Vagina (tissue), 2 donors: ENCODE results near the gene NOX1. TPM values are rescaled to one million over a fixed set of nuclear protein-coding genes. Genes with fewer than 3 reads are reported as not detected.
"Not testable (repeated sequence)": the region's sequence is repeated elsewhere in the genome, so short reads cannot be mapped to it uniquely, and the experiment has no call there.

Experiments
- DNase-seq, 2 donors: peaks; one replicate each; pipeline ENCODE4 v3.0.0-alpha.2; 2017; ENCODE audit errors: extremely low spot score in 2 of 2
- H3K27ac ChIP-seq: fragments of 200-600 bp; sonication (generic); one replicate; pipeline ENCODE4 v1.5.1; 2019
- H3K27me3 ChIP-seq: fragments of 200-600 bp; sonication (generic); one replicate; pipeline ENCODE4 v1.5.1; 2019
- H3K36me3 ChIP-seq, 2 donors: fragments of 200-600 bp; sonication (generic); one replicate each; pipeline ENCODE4 v1.5.1; 2017 to 2019
- H3K4me1 ChIP-seq: fragments of 200-600 bp; sonication (generic); one replicate; pipeline ENCODE4 v1.5.1; 2019
- H3K4me3 ChIP-seq, 2 donors: fragments of 200-600 bp; sonication (generic); 1 replicate in 1 of 2; 2 replicates in 1 of 2; pipeline ENCODE4 v1.5.1; 2016 to 2019
- H3K9me3 ChIP-seq: fragments of 200-600 bp; sonication (generic); one replicate; pipeline ENCODE4 v1.5.1; 2019
- POLR2A ChIP-seq, 2 donors: fragments of 450-650 bp; IDR thresholded peaks; one replicate each; pipeline ENCODE4 v1.6.1; 2017; ENCODE audit warnings: antibody characterized with exemption in 2 of 2, mild to moderate bottlenecking in 2 of 2, moderate library complexity in 2 of 2
- POLR2AphosphoS5 ChIP-seq, 2 donors: sonication (generic); formaldehyde crosslinking; IDR thresholded peaks; one replicate each; pipeline ENCODE4 v1.9.0; 2017; ENCODE audit warnings: antibody characterized with exemption in 2 of 2, mild to moderate bottlenecking in 2 of 2, low read depth in 1 of 2; ENCODE audit not compliant: insufficient read depth in 1 of 2
- intact Hi-C: fragments of 100-400 bp; cut with DNase I; formaldehyde crosslinking; loops from one replicate; pipeline ENCODE4 v1.15.1; 2023
- small RNA-seq: library from RNA; depleted of rRNA; stranded (forward); fragments of <200 nt; gene quantifications from one replicate; pipeline ENCODE3, GENCODE V24; 2016
- total RNA-seq: library from RNA; depleted of rRNA; stranded (reverse); fragments of >200 nt; gene quantifications from one replicate; pipeline ENCODE4 v1.2.3, GENCODE V29; 2016
- TF ChIP-seq, protein P1 (sequence below), 3 experiments: fragments of 450-650 bp in 2 of 3; fragments of 200-600 bp in 1 of 3; sonication (generic) in 1 of 3; IDR thresholded peaks; one replicate each; pipeline ENCODE4 v1.5.1; 2017 to 2019; ENCODE audit warnings: antibody characterized with exemption in 3 of 3, mild to moderate bottlenecking in 2 of 3, moderate library complexity in 2 of 3

The NOX1 gene
- total RNA-seq, 1 donor from 2014 or later = not detected

DNA sequence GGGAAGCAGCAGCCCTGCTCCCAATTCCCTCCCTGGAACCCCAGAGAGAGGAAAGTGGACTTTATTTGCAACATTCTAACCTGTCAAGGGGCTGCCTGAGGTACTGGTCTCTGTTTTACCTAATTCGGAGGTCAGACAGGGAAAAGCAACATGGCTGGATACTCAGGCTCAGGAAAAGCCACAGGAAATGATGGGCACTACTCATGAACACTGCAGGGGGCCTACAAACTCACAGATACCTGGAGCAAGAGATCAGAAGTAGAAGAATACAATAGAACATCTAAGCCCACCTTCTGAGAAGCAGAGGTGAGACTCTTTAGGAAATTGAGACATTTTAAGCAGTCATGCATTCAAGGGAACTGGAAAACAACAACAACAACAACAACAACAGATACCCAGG lies 69.4 kb downstream of the NOX1 start:
- no peaks in the 10 kb centered on the region for H3K4me1 ChIP-seq
- no peak overlapping the region for H3K4me3 ChIP-seq
- H3K27me3 ChIP-seq = no peaks in the 10 kb centered on the region
- no peak for DNase-seq
- intact Hi-C loops = no loop called here
- TF ChIP-seq POLR2AphosphoS5 (IDR thresholded peaks at IDR 0.05; ENCODE audit: insufficient read depth in 1 of 2, low read depth in 1 of 2) (no peak), POLR2A (IDR thresholded peaks at IDR 0.05) (no peak)
- TF ChIP-seq, protein P1, sequence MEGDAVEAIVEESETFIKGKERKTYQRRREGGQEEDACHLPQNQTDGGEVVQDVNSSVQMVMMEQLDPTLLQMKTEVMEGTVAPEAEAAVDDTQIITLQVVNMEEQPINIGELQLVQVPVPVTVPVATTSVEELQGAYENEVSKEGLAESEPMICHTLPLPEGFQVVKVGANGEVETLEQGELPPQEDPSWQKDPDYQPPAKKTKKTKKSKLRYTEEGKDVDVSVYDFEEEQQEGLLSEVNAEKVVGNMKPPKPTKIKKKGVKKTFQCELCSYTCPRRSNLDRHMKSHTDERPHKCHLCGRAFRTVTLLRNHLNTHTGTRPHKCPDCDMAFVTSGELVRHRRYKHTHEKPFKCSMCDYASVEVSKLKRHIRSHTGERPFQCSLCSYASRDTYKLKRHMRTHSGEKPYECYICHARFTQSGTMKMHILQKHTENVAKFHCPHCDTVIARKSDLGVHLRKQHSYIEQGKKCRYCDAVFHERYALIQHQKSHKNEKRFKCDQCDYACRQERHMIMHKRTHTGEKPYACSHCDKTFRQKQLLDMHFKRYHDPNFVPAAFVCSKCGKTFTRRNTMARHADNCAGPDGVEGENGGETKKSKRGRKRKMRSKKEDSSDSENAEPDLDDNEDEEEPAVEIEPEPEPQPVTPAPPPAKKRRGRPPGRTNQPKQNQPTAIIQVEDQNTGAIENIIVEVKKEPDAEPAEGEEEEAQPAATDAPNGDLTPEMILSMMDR (IDR thresholded peaks at IDR 0.05) = no peak
- H3K27ac ChIP-seq = no peak overlapping the region
- no peaks in the 10 kb centered on the region for H3K36me3 ChIP-seq
- no peaks in the 10 kb centered on the region for H3K9me3 ChIP-seq

GRCh38 chrX:100802843-100803242 lies 71.3 kb downstream of the NOX1 start:
- DNase-seq = no peak
- intact Hi-C loops = no loop called here
- H3K36me3 ChIP-seq = no peaks in the 10 kb centered on the region

GRCh38 chrX:100798484-100799214 lies 75.5 kb downstream of the NOX1 start:
- no peak for DNase-seq
- Histone ChIP-seq H3K27ac (no peak overlapping the region), H3K36me3 (no peaks in the 10 kb centered on the region), H3K4me3 (no peak overlapping the region), H3K9me3 (no peaks in the 10 kb centered on the region), H3K4me1 (no peaks in the 10 kb centered on the region), H3K27me3 (no peaks in the 10 kb centered on the region)
- intact Hi-C loops = no loop called here
- TF ChIP-seq POLR2AphosphoS5 (IDR thresholded peaks at IDR 0.05; ENCODE audit: insufficient read depth in 1 of 2, low read depth in 1 of 2) = no peak
- no peak for TF ChIP-seq POLR2A (IDR thresholded peaks at IDR 0.05)
- TF ChIP-seq, protein P1 (IDR thresholded peaks at IDR 0.05) = no peak

More at GRCh38 chrX:100802843-100803242, 71.3 kb downstream of the NOX1 start:
- H3K27me3 ChIP-seq = no peaks in the 10 kb centered on the region
- no peak overlapping the region for H3K27ac ChIP-seq
- TF ChIP-seq, protein P1 (IDR thresholded peaks at IDR 0.05) = no peak
- no peak for TF ChIP-seq POLR2A (IDR thresholded peaks at IDR 0.05)
- no peak for TF ChIP-seq POLR2AphosphoS5 (IDR thresholded peaks at IDR 0.05; ENCODE audit: insufficient read depth in 1 of 2, low read depth in 1 of 2)
- H3K4me3 ChIP-seq = no peak overlapping the region
- H3K4me1 ChIP-seq = no peaks in the 10 kb centered on the region
- H3K9me3 ChIP-seq = no peaks in the 10 kb centered on the region

DNA sequence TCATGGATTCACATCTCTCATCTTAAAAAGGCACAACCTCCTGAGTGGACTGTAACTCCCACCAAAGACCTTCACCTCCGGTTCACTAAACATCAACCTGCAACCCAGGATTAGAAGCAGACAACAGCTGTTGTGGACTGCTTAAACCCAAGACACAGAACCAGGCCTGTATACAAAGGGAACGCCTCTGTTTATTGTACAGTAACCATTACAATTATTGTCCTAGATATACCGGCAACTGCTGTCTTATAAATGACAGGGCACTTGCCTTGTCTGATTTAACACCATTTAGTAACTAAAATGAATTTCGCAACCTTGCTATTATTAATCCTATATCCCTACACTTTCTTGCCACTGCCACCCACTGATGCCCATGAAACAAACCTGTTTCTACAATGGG lies 76.8 kb downstream of the NOX1 start:
- Histone ChIP-seq H3K27ac (no peak overlapping the region), H3K9me3 (no peaks in the 10 kb centered on the region), H3K27me3 (no peaks in the 10 kb centered on the region), H3K4me3 (no peak overlapping the region), H3K4me1 (no peaks in the 10 kb centered on the region), H3K36me3 (no peaks in the 10 kb centered on the region)
- TF ChIP-seq POLR2A (IDR thresholded peaks at IDR 0.05) = no peak
- TF ChIP-seq, protein P1 (IDR thresholded peaks at IDR 0.05) = no peak
- no peak for TF ChIP-seq POLR2AphosphoS5 (IDR thresholded peaks at IDR 0.05; ENCODE audit: insufficient read depth in 1 of 2, low read depth in 1 of 2)
- DNase-seq = no peak
- intact Hi-C loops = no loop called here

DNA sequence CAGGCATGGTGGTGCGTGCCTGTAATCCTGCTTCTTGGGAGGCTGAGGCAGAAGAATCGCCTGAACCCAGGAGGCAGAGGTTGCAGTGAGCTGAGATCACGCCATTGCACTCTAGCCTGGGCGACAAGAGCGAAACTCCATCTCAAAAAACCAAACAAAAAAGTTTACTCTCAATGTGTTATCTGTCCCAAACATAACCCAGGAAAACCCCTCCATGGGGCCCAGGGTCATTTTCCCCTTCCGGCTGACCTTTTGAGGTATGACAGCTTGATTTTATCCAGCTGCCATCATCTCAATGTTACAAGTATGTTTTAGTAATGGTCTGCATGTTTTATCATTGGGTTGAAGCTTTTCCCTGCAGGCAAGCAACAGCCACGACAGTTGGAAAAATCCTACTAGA lies 77.8 kb downstream of the NOX1 start:
- intact Hi-C loops, DNase-seq, H3K27ac ChIP-seq, H3K4me1 ChIP-seq, H3K27me3 ChIP-seq, H3K36me3 ChIP-seq, H3K4me3 ChIP-seq, H3K9me3 ChIP-seq: not testable (repeated sequence)

Small RNAs within 50 kb of the gene (small RNA-seq; reads per million reads assigned to genes)
- gene RF00411 = not detected

Other genes starting within 250 kb of the NOX1 start
- gene TSPAN6, start 237.6 kb downstream of the NOX1 start, total RNA-seq = 19.6 TPM
- gene SRPX2, start 230.2 kb downstream of the NOX1 start, total RNA-seq = 50.6 TPM
- gene SYTL4, start 142.2 kb downstream of the NOX1 start, total RNA-seq = 21.9 TPM
- gene CSTF2, start 54.0 kb downstream of the NOX1 start, total RNA-seq = 9.3 TPM
- 0.74 TPM for gene XKRX, start 54.6 kb upstream of the NOX1 start, total RNA-seq
- gene ARL13A, start 95.3 kb upstream of the NOX1 start, total RNA-seq = not detected
- gene TRMT2B, start 177.8 kb upstream of the NOX1 start, total RNA-seq = 10.3 TPM
- 5.4 TPM for gene TMEM35A, start 204.5 kb upstream of the NOX1 start, total RNA-seq
- 1.2 TPM for gene CENPI, start 223.8 kb upstream of the NOX1 start, total RNA-seq